Activated effector memory CD4-positive, alpha-beta T cell treated with Interleukin-2 at 50 U/mL for 16 hours (primary cell): ENCODE results near the gene ZYX.

Experiments
- DNase-seq: peaks from one replicate; pipeline ENCODE4 v3.0.0-alpha.2; 2020

ZYX gene

GRCh38 chr7:143380646-143381426 is at the start of gene ZYX:
TSS of gene ZYX (plus strand) at chr7:143381345. CDS start at chr7:143381572, 227 bp downstream.
- DNase-seq, result peak; percentile 84

- DNase-seq, result no peak
Measured at GRCh38 chr7:143334244-143334643, 46.9 kb upstream of the ZYX start.

- no peak for DNase-seq
Measured at GRCh38 chr7:143337216-143337615, 43.9 kb upstream of the ZYX start.

DNA sequence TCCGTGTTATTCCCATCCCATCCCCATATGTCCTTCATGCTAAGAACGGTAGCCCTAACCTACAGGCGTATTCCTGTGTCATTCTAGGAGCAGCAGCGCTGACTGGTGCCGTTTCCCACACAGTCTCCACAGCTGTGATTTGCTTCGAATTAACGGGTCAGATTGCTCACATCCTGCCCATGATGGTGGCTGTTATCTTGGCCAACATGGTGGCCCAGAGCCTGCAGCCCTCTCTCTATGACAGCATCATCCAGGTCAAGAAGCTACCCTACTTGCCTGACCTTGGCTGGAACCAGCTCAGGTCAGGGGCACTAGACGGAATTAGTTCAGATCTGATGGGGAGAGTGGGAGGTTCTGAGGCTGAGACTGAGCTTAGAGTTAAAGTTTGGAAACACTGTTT is 39.3 kb upstream of the ZYX start:
- no peak for DNase-seq

- DNase-seq, result no peak
Measured at GRCh38 chr7:143343596-143343995, 37.5 kb upstream of the ZYX start.

GRCh38 chr7:143345428-143345900 is 35.7 kb upstream of the ZYX start:
- DNase-seq, result peak; percentile 57

DNA sequence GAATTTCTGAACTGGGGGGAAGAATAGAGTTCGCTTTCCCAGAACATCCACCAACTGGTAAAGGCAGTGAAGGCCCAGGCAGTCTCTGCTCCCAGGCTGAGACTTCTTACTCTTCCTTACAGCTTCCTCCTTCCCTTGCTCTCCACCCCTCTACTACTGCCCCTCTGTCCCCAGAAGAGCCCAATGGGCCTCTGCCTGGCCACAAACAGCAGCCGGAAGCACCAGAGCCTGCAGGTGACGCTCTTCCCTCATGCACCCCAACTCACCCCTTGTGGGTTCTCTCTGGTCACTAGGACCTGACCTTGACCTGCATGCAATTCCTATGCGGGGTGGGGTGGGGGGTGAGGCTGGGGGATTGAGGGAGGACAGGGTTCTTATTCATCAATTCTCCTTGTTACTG is 35.1 kb upstream of the ZYX start:
- DNase-seq, result no peak

DNA sequence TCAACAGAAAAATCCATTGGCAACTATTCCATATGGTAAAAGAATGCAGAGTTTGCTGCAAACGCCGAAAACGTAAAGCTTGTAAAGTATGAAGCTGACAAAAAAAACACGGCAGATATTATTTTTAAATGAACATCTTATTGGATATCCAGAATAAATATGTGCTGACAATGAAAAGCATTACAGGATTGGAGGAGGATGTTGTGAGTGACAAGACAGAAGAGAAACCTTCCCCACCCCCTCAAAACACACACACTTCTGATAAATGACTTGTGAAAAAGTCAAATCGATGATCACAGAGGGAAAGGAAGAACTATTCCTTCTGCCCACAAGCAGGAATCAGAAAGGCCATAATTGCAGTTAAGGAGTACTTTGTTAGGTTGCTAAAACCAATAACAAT is 33.2 kb upstream of the ZYX start:
- no peak for DNase-seq

GRCh38 chr7:143351060-143351459 is 30.1 kb upstream of the ZYX start:
- DNase-seq, result no peak

DNA sequence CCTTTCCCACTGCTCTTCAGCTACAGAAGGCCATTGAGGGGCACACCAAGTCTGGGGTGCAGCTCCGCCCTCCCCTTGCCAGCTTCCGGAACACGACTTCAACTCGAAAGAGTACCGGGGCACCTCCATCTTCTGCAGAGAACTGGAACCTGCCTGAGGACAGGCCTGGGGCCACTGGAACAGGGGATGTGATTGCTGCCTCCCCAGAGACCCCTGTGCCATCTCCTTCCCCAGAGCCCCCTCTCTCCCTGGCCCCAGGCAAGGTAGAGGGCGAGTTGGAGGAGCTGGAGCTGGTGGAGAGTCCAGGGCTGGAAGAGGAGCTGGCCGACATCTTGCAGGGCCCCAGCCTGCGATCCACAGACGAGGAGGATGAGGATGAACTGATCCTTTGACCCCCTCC is 29.6 kb upstream of the ZYX start:
- DNase-seq, result no peak

DNA sequence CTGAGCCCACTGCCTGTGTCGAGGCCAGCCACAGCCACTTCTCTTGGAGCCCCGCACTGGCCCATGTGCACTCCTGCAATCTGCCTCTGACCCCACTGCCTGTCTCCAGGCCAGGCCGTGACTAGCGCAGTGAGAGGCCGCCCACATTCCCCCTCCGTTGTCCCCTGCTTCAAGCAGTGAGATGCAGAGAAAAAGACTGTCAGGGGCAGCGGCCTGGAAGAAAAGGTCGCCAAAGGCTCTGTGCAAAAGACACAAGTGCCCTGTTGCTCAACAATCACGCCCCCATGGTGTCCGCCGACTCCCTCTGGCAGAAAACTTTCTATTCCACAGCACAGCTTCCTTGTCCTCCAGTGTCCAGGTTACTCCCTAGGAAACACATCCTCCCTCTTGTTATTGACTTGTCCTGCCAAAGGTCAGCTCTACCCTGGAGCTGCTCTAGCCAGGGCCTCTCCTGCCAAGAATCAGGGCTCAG is 28.6 kb upstream of the ZYX start:
- DNase-seq, result no peak

GRCh38 chr7:143354376-143354775 is 26.8 kb upstream of the ZYX start:
- DNase-seq, result no peak

DNA sequence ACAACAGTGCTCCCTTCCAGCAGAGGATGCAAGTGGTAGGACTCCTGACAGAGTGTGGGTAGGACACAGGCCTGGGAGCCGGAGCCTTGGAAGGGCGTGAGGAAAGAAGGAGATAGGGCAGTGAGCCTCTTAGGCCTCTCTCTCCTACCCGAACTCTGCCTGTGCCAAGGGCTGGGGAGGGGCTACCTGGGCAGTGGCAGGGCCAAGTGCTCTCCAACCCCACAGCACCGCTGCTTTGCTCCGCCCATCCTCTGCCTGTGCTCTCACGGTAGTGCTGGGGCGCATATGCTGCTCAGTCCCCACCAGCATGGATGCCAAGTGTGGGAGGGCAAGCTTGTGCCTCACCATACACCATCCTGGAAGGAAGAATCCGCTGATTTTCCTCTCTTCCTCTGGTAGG is 26.2 kb upstream of the ZYX start:
- DNase-seq, result no peak

- DNase-seq, result no peak
Measured at GRCh38 chr7:143355450-143356385, 25.4 kb upstream of the ZYX start.

DNA sequence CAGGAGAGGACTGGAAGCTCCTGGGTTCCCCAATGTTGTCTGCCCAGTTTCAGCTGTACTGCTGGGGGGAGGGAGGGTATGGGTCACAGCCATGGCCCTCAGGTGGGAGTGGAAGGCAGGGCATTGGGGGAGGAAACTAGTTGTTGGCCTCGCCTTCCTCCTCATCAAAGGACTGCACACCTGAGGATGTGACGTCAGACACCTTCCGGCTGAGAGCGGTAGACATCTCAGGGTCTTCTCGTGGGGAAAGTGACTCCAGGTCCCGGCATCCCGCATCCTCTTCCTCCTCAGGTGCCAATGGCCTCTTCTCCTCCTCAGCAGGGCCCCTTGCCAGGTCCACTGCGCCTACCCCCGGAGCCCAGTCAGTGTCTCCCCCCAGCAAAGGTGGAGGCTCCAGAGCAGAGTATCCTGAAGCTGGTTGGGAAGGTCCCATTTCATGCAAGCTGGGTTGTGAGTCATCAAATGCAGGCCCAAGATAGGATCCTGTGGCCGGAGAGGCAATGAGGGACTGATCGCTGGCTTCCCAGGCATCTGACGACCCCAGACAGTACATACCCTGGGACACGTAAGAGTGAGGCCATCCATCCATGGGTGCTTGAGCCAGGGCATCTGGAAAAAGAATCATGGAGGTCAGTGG is 24.6 kb upstream of the ZYX start:
- no peak for DNase-seq

DNA sequence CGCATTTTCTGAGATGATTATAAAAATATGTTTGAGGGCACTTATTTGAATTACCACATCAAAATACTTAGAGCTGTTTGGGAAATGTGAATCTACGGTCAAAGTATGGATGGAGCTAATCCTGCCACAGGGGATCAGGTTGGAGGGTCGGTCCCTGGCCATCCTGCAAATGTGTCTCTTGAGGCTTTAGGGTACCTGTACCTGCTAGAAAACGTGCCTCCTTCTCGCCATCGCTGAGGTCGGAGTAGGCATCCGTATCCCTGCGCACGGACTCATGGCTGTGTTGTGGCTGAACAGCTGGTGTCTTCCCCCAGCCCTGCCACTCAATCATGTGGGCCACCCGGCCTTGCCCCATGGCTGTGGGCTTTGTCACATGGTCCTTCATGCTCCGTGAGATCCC is 22.5 kb upstream of the ZYX start:
- no peak for DNase-seq

DNA sequence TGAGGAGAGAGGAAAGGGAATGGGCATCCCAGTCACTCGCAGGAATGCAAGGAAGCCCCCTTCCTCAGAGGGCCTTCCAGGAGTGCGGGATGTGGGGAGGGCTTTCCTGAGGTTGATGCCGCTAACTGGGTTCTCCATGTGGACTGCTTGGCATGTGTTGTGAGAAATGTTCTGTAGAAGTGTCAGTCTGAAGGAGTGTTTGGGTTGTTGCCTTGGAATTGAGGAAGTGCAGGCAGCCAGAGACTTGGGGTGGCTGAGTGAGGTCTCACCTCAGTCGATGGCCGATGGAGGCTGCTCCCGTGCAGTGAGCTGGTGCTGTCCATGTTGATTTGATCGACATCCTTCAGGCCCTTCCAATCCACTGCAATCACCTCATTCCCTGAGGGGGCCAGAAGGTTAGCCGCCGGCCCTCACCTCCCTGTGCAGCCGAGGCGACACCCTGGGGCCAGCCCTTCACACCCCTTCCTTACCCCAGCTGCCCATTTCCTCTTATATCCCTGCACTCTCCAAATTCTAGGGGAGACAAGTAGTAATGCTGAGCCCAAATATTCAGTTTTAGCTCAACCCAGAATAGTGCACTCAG is 21.3 kb upstream of the ZYX start:
- DNase-seq, result no peak

- DNase-seq, result no peak
Measured at GRCh38 chr7:143360788-143361551, 20.2 kb upstream of the ZYX start.

GRCh38 chr7:143361552-143362130 is 19.5 kb upstream of the ZYX start:
- no peak for DNase-seq

- DNase-seq, result no peak
Measured at GRCh38 chr7:143362131-143363015, 18.8 kb upstream of the ZYX start, which contains the start of gene FAM131B. TSS of gene FAM131B (minus strand) at chr7:143362713. CDS start at chr7:143362603, 110 bp downstream.
